ENCODE results near the gene CNKSR2. TPM values are rescaled to one million over a fixed set of nuclear protein-coding genes. Genes with fewer than 3 reads are reported as not detected.

The CNKSR2 gene
- total RNA-seq, 1 experiment from 2014 or later: 1.5 TPM

GRCh38 chrX:21379991-21380390 lies 5.8 kb downstream of the CNKSR2 start:
- Histone ChIP-seq H3K4me3 (no peak overlapping the region), H3K4me1 (replicated peaks; ENCODE audit: insufficient read depth) (no peaks in the 10 kb centered on the region), H3K27ac (no peak overlapping the region), H3K4me2 (no peak overlapping the region), H3K27me3 (ENCODE audit: insufficient read depth, low read depth) (0 out of 2 replicates have a peak, but pooled peaks cover 4% of the 10 kb centered on the region), H2AFZ (no peak overlapping the region), H3F3A (ENCODE audit: insufficient read depth, low read depth) (no peaks in the 10 kb centered on the region), H3K9me3 (ENCODE audit: insufficient read depth, low read depth) (no peaks in the 10 kb centered on the region), H3K9me2 (ENCODE audit: insufficient read depth) (no peaks in the 10 kb centered on the region), H4K20me1 (ENCODE audit: insufficient read depth) (no peaks in the 10 kb centered on the region), H3K36me3 (ENCODE audit: low read depth) (no peaks in the 10 kb centered on the region), H3K79me2 (ENCODE audit: low read depth) (no peaks in the 10 kb centered on the region)
- no peak for DNase-seq
- ChIA-PET POLR2A (ENCODE audit: unreplicated experiment) (no interaction called here), CTCF (no interaction called here)
- TF ChIP-seq CTCF (conservative IDR thresholded peaks at IDR 0.05): no peak
- BruUV-seq (replicated peaks): no TSS peak
- intact Hi-C loops (cut with micrococcal nuclease; ENCODE audit: unreplicated experiment): no loop called here

GRCh38 chrX:21382715-21383114 lies 8.5 kb downstream of the CNKSR2 start:
- intact Hi-C loops (cut with micrococcal nuclease; ENCODE audit: unreplicated experiment): no loop called here
- ChIA-PET CTCF (no interaction called here), POLR2A (ENCODE audit: unreplicated experiment) (no interaction called here)
- Histone ChIP-seq H3K4me1 (replicated peaks; ENCODE audit: insufficient read depth) (no peaks in the 10 kb centered on the region), H3K4me2 (no peak overlapping the region), H2AFZ (no peak overlapping the region), H3K27me3 (ENCODE audit: insufficient read depth, low read depth) (no peaks in the 10 kb centered on the region), H3K4me3 (no peak overlapping the region), H3K9me3 (ENCODE audit: insufficient read depth, low read depth) (no peaks in the 10 kb centered on the region), H3K9me2 (ENCODE audit: insufficient read depth) (no peaks in the 10 kb centered on the region), H4K20me1 (ENCODE audit: insufficient read depth) (no peaks in the 10 kb centered on the region), H3K79me2 (ENCODE audit: low read depth) (no peaks in the 10 kb centered on the region), H3F3A (ENCODE audit: insufficient read depth, low read depth) (no peaks in the 10 kb centered on the region), H3K27ac (no peak overlapping the region), H3K36me3 (ENCODE audit: low read depth) (no peaks in the 10 kb centered on the region)
- no peak for DNase-seq
- TF ChIP-seq CTCF (conservative IDR thresholded peaks at IDR 0.05): peak; percentile 47; the same call in 1 of the 2 replicates
- TF ChIP-seq EZH2 (IDR thresholded peaks at IDR 0.05; ENCODE audit: low read depth): no peak
- BruUV-seq (replicated peaks): no TSS peak

- POLR2A ChIA-PET (ENCODE audit: unreplicated experiment): no interaction called here
- no peaks in the 10 kb centered on the region for H3K79me2 ChIP-seq (ENCODE audit: low read depth)
- no peaks in the 10 kb centered on the region for H4K20me1 ChIP-seq (ENCODE audit: insufficient read depth)
- H3K27me3 ChIP-seq (ENCODE audit: insufficient read depth, low read depth): no peaks in the 10 kb centered on the region
- no peaks in the 10 kb centered on the region for H3K36me3 ChIP-seq (ENCODE audit: low read depth)
- TF ChIP-seq CTCF (conservative IDR thresholded peaks at IDR 0.05): no peak
- TF ChIP-seq EZH2 (IDR thresholded peaks at IDR 0.05; ENCODE audit: low read depth): no peak
- H3K9me3 ChIP-seq (ENCODE audit: insufficient read depth, low read depth): no peaks in the 10 kb centered on the region
- H3K27ac ChIP-seq: no peak overlapping the region
- no peaks in the 10 kb centered on the region for H3F3A ChIP-seq (ENCODE audit: insufficient read depth, low read depth)
- H3K4me1 ChIP-seq (replicated peaks; ENCODE audit: insufficient read depth): no peaks in the 10 kb centered on the region
- H3K9me2 ChIP-seq (ENCODE audit: insufficient read depth): no peaks in the 10 kb centered on the region
- intact Hi-C loops (cut with micrococcal nuclease; ENCODE audit: unreplicated experiment): no loop called here
- no peak overlapping the region for H2AFZ ChIP-seq
- no peak overlapping the region for H3K4me2 ChIP-seq
- BruUV-seq (replicated peaks): no TSS peak
- CTCF ChIA-PET: interaction anchor here (0.5 kb wide), 1 partner anchor 853 kb away, joined by 4 read pairs; no protein-coding TSS in a partner anchor
- no peak for DNase-seq
- no peak overlapping the region for H3K4me3 ChIP-seq
Measured at GRCh38 chrX:21383546-21383945, 9.3 kb downstream of the CNKSR2 start.
